ENCODE measurements around the gene LENG8.

The LENG8 gene

GRCh38 chr19:54456423-54457373, 7.7 kb downstream of the LENG8 start:
- H3K9me3 ChIP-seq (ENCODE audit: control insufficient read depth, insufficient read depth, low read depth, low read length), result no peaks in the 10 kb centered on the region
- no peaks in the 10 kb centered on the region for H3K27me3 ChIP-seq (ENCODE audit: control insufficient read depth, insufficient read depth, low read length)
- no peak overlapping the region for H3K4me3 ChIP-seq (ENCODE audit: low read depth, low read length)
- no peaks in the 10 kb centered on the region for H3K4me1 ChIP-seq (ENCODE audit: control insufficient read depth, insufficient read depth, low read length)
- no peak overlapping the region for H3K9ac ChIP-seq (ENCODE audit: low read length)
- H3K27ac ChIP-seq (ENCODE audit: low read depth, low read length), result no peak overlapping the region
- peaks cover 95% of the 10 kb centered on the region for H3K36me3 ChIP-seq (ENCODE audit: control insufficient read depth, insufficient read depth, low read length)

GRCh38 chr19:54457773-54458647, 9.0 kb downstream of the LENG8 start:
- Histone ChIP-seq H3K4me3 (ENCODE audit: low read depth, low read length) (no peak overlapping the region), H3K9ac (ENCODE audit: low read length) (no peak overlapping the region), H3K36me3 (ENCODE audit: control insufficient read depth, insufficient read depth, low read length) (peaks cover 86% of the 10 kb centered on the region), H3K27me3 (ENCODE audit: control insufficient read depth, insufficient read depth, low read length) (no peaks in the 10 kb centered on the region), H3K4me1 (ENCODE audit: control insufficient read depth, insufficient read depth, low read length) (peaks cover 4% of the 10 kb centered on the region), H3K27ac (ENCODE audit: low read depth, low read length) (no peak overlapping the region), H3K9me3 (ENCODE audit: control insufficient read depth, insufficient read depth, low read depth, low read length) (no peaks in the 10 kb centered on the region)

- H3K4me1 ChIP-seq (ENCODE audit: control insufficient read depth, insufficient read depth, low read length), result peaks cover 4% of the 10 kb centered on the region
- H3K36me3 ChIP-seq (ENCODE audit: control insufficient read depth, insufficient read depth, low read length), result peaks cover 79% of the 10 kb centered on the region
These were observed 9.8 kb downstream of the LENG8 start for GRCh38 chr19:54458648-54459281.

GRCh38 chr19:54459282-54460229, 10.6 kb downstream of the LENG8 start:
- no peaks in the 10 kb centered on the region for H3K27me3 ChIP-seq (ENCODE audit: control insufficient read depth, insufficient read depth, low read length)
- H3K36me3 ChIP-seq (ENCODE audit: control insufficient read depth, insufficient read depth, low read length), result peaks cover 71% of the 10 kb centered on the region
- no peak overlapping the region for H3K4me3 ChIP-seq (ENCODE audit: low read depth, low read length)
- no peaks in the 10 kb centered on the region for H3K9me3 ChIP-seq (ENCODE audit: control insufficient read depth, insufficient read depth, low read depth, low read length)
- no peak overlapping the region for H3K27ac ChIP-seq (ENCODE audit: low read depth, low read length)
- H3K4me1 ChIP-seq (ENCODE audit: control insufficient read depth, insufficient read depth, low read length), result peaks cover 4% of the 10 kb centered on the region
- no peak overlapping the region for H3K9ac ChIP-seq (ENCODE audit: low read length)

More at GRCh38 chr19:54458648-54459281, 9.8 kb downstream of the LENG8 start:
- no peak overlapping the region for H3K9ac ChIP-seq (ENCODE audit: low read length)
- no peaks in the 10 kb centered on the region for H3K9me3 ChIP-seq (ENCODE audit: control insufficient read depth, insufficient read depth, low read depth, low read length)
- no peaks in the 10 kb centered on the region for H3K27me3 ChIP-seq (ENCODE audit: control insufficient read depth, insufficient read depth, low read length)
- no peak overlapping the region for H3K4me3 ChIP-seq (ENCODE audit: low read depth, low read length)
- H3K27ac ChIP-seq (ENCODE audit: low read depth, low read length), result no peak overlapping the region

- Histone ChIP-seq H3K9ac (ENCODE audit: low read length) (no peak overlapping the region), H3K9me3 (ENCODE audit: control insufficient read depth, insufficient read depth, low read depth, low read length) (no peaks in the 10 kb centered on the region), H3K27ac (ENCODE audit: low read depth, low read length) (no peak overlapping the region), H3K4me1 (ENCODE audit: control insufficient read depth, insufficient read depth, low read length) (peaks cover 4% of the 10 kb centered on the region), H3K27me3 (ENCODE audit: control insufficient read depth, insufficient read depth, low read length) (peaks cover 2% of the 10 kb centered on the region; the same call in 1 of the 2 replicates), H3K36me3 (ENCODE audit: control insufficient read depth, insufficient read depth, low read length) (peaks cover 62% of the 10 kb centered on the region), H3K4me3 (ENCODE audit: low read depth, low read length) (no peak overlapping the region)
These were observed 11.4 kb downstream of the LENG8 start for GRCh38 chr19:54460230-54461005.

GRCh38 chr19:54461210-54461609, 12.2 kb downstream of the LENG8 start:
- H3K27me3 ChIP-seq (ENCODE audit: control insufficient read depth, insufficient read depth, low read length), result peaks cover 6% of the 10 kb centered on the region; the same call in 1 of the 2 replicates
- peaks cover 4% of the 10 kb centered on the region for H3K4me1 ChIP-seq (ENCODE audit: control insufficient read depth, insufficient read depth, low read length)
- no peak overlapping the region for H3K4me3 ChIP-seq (ENCODE audit: low read depth, low read length)
- H3K9me3 ChIP-seq (ENCODE audit: control insufficient read depth, insufficient read depth, low read depth, low read length), result no peaks in the 10 kb centered on the region
- no peak overlapping the region for H3K9ac ChIP-seq (ENCODE audit: low read length)
- H3K27ac ChIP-seq (ENCODE audit: low read depth, low read length), result no peak overlapping the region
- H3K36me3 ChIP-seq (ENCODE audit: control insufficient read depth, insufficient read depth, low read length), result peaks cover 54% of the 10 kb centered on the region

- no peak overlapping the region for H3K9ac ChIP-seq (ENCODE audit: low read length)
- peaks cover 4% of the 10 kb centered on the region for H3K4me1 ChIP-seq (ENCODE audit: control insufficient read depth, insufficient read depth, low read length)
- H3K27ac ChIP-seq (ENCODE audit: low read depth, low read length), result no peak overlapping the region
- H3K9me3 ChIP-seq (ENCODE audit: control insufficient read depth, insufficient read depth, low read depth, low read length), result no peaks in the 10 kb centered on the region
- H3K36me3 ChIP-seq (ENCODE audit: control insufficient read depth, insufficient read depth, low read length), result peaks cover 50% of the 10 kb centered on the region
- peaks cover 6% of the 10 kb centered on the region; the same call in 1 of the 2 replicates for H3K27me3 ChIP-seq (ENCODE audit: control insufficient read depth, insufficient read depth, low read length)
- no peak overlapping the region for H3K4me3 ChIP-seq (ENCODE audit: low read depth, low read length)
These were observed 12.6 kb downstream of the LENG8 start for GRCh38 chr19:54461613-54462012.

GRCh38 chr19:54462047-54462654, 13.2 kb downstream of the LENG8 start:
- Histone ChIP-seq H3K4me1 (ENCODE audit: control insufficient read depth, insufficient read depth, low read length) (peaks cover 4% of the 10 kb centered on the region), H3K27me3 (ENCODE audit: control insufficient read depth, insufficient read depth, low read length) (peaks cover 6% of the 10 kb centered on the region; the same call in 1 of the 2 replicates), H3K27ac (ENCODE audit: low read depth, low read length) (no peak overlapping the region), H3K9me3 (ENCODE audit: control insufficient read depth, insufficient read depth, low read depth, low read length) (no peaks in the 10 kb centered on the region), H3K4me3 (ENCODE audit: low read depth, low read length) (peak overlapping the region; percentile 88), H3K9ac (ENCODE audit: low read length) (peak overlapping the region; percentile 83), H3K36me3 (ENCODE audit: control insufficient read depth, insufficient read depth, low read length) (peaks cover 45% of the 10 kb centered on the region)

Measured in HUES6 (cell line).